ENCODE measurements around the gene AACS.

The AACS gene

GRCh38 chr12:125148316-125148715, 83.1 kb downstream of the AACS start:
- H3K4me1 Mint-ChIP-seq = peaks cover 11% of the 10 kb centered on the region
- TF ChIP-seq, protein P1, sequence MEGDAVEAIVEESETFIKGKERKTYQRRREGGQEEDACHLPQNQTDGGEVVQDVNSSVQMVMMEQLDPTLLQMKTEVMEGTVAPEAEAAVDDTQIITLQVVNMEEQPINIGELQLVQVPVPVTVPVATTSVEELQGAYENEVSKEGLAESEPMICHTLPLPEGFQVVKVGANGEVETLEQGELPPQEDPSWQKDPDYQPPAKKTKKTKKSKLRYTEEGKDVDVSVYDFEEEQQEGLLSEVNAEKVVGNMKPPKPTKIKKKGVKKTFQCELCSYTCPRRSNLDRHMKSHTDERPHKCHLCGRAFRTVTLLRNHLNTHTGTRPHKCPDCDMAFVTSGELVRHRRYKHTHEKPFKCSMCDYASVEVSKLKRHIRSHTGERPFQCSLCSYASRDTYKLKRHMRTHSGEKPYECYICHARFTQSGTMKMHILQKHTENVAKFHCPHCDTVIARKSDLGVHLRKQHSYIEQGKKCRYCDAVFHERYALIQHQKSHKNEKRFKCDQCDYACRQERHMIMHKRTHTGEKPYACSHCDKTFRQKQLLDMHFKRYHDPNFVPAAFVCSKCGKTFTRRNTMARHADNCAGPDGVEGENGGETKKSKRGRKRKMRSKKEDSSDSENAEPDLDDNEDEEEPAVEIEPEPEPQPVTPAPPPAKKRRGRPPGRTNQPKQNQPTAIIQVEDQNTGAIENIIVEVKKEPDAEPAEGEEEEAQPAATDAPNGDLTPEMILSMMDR (IDR thresholded peaks at IDR 0.05) = no peak
- no peak overlapping the region for H3K4me3 Mint-ChIP-seq
- H3K27ac Mint-ChIP-seq = no peak overlapping the region
- no peaks in the 10 kb centered on the region for H3K9me3 Mint-ChIP-seq
- no peaks in the 10 kb centered on the region for H3K36me3 Mint-ChIP-seq (ENCODE audit: low read depth)
- no peak for DNase-seq
- peaks cover 10% of the 10 kb centered on the region for H3K27me3 Mint-ChIP-seq (ENCODE audit: low read depth, poor library complexity)

DNA sequence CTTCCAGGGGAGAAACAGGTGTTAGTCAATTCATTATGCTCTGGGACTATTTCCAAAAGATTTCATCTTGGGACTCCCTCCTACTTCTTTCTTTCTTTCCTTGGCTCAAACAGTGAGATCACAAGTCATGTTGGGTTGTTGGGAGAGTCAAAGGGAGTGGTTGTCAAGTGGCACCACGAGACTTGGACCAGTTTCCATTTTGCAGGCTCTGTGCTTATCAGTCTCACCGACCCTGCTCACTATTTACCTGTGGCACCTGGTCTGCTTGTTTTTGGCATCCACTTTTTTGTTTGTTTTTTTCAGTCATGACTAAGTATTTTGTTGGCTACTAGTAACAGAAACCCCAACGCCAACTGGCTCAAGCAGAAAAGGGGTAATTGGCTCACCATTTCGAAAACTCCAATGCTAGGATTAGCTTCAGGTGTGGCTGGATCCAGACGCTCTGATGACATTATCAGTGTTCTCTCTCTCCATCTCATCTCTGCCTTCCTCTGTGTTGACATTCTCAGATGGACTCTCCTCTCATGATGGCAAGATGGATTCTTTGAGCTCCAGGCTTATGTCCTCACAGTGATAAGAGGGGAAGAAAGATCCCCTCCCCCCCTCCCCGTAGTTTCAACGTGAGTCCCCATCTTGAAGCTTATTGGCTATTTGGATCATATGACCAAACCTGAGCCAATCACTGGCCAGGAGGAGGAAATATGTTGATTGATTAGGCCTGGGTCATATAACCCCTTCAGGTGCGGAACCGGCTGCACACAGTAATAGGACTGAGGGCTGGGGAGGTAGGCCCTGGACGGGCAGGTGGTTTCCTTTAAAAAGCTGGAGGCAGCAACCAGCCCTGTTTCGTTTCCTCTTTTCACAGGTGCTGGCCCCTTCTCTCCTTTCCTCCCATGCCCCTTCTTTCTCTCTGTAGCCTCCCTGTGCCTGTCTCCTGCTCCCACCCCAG, 84.2 kb downstream of the AACS start:
- Mint-ChIP-seq H3K4me1 (peaks cover 1% of the 10 kb centered on the region), H3K9me3 (no peaks in the 10 kb centered on the region), H3K27me3 (ENCODE audit: low read depth, poor library complexity) (peaks cover 10% of the 10 kb centered on the region), H3K36me3 (ENCODE audit: low read depth) (no peaks in the 10 kb centered on the region), H3K4me3 (no peak overlapping the region), H3K27ac (no peak overlapping the region)
- DNase-seq = no peak
- TF ChIP-seq, protein P1 (IDR thresholded peaks at IDR 0.05) = no peak

GRCh38 chr12:125151284-125151683, 86.0 kb downstream of the AACS start:
- Mint-ChIP-seq H3K27ac (no peak overlapping the region), H3K4me1 (no peaks in the 10 kb centered on the region), H3K27me3 (ENCODE audit: low read depth, poor library complexity) (peaks cover 7% of the 10 kb centered on the region), H3K36me3 (ENCODE audit: low read depth) (no peaks in the 10 kb centered on the region), H3K4me3 (no peak overlapping the region), H3K9me3 (no peaks in the 10 kb centered on the region)
- TF ChIP-seq, protein P1 (IDR thresholded peaks at IDR 0.05) = no peak
- DNase-seq = no peak

DNA sequence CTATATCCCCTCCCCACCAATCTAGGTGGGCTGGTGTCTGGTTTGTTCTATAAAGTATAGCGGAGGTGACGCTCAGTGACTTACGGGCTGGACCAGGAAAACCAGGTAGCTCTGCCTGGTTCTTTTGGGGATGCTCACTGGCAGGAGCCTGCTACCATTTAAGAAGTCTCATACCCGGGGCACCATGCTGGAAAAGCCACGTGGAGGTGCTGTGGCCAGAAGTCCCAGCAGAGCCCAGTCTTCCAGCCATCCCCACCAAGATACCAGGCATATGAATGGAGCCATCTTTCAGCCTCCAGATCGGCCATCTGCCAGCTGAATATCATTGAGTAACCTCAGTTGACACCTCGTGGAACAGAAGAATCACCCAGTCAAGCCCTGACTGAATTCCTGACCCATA, 87.2 kb downstream of the AACS start:
- TF ChIP-seq, protein P1 (IDR thresholded peaks at IDR 0.05) = no peak
- H3K4me3 Mint-ChIP-seq = no peak overlapping the region
- H3K27me3 Mint-ChIP-seq (ENCODE audit: low read depth, poor library complexity) = peaks cover 7% of the 10 kb centered on the region
- no peak overlapping the region for H3K27ac Mint-ChIP-seq
- H3K36me3 Mint-ChIP-seq (ENCODE audit: low read depth) = no peaks in the 10 kb centered on the region
- peaks cover under 1% of the 10 kb centered on the region for H3K9me3 Mint-ChIP-seq
- no peak for DNase-seq
- H3K4me1 Mint-ChIP-seq = no peaks in the 10 kb centered on the region

- H3K4me3 Mint-ChIP-seq = no peak overlapping the region
- TF ChIP-seq, protein P1 (IDR thresholded peaks at IDR 0.05) = no peak
- H3K27me3 Mint-ChIP-seq (ENCODE audit: low read depth, poor library complexity) = peaks cover 2% of the 10 kb centered on the region
- no peak overlapping the region for H3K27ac Mint-ChIP-seq
- peaks cover 2% of the 10 kb centered on the region for H3K4me1 Mint-ChIP-seq
- H3K36me3 Mint-ChIP-seq (ENCODE audit: low read depth) = no peaks in the 10 kb centered on the region
- peaks cover 9% of the 10 kb centered on the region for H3K9me3 Mint-ChIP-seq
- no peak for DNase-seq
Measured at GRCh38 chr12:125155366-125155765, 90.1 kb downstream of the AACS start.

DNA sequence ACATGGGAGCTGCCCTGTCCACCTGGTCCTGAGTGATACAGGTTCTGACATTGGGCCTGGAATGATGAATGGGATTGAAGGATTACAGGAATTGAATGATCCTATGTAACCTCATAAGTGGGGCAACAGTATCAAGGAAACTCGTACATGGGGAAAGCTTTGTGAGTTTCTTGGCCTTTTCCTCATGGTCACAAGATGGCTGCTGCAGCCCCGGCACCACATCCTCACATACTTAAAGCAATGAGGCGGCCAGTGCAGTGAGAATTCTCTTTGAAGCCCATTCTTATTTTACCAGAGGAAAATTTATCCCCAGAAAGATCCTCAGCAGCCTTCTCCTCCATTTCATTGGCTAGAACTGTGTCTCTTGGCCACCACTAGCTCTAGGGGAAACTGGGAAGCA, 91.9 kb downstream of the AACS start:
- Mint-ChIP-seq H3K27ac (no peak overlapping the region), H3K4me3 (no peak overlapping the region), H3K4me1 (peaks cover 10% of the 10 kb centered on the region), H3K9me3 (peaks cover 14% of the 10 kb centered on the region), H3K27me3 (ENCODE audit: low read depth, poor library complexity) (peaks cover 2% of the 10 kb centered on the region), H3K36me3 (ENCODE audit: low read depth) (no peaks in the 10 kb centered on the region)
- DNase-seq = no peak
- TF ChIP-seq, protein P1 (IDR thresholded peaks at IDR 0.05) = no peak

Data from nephron progenitor cell (in vitro differentiated cells).